Brain pericyte (primary cell): ENCODE data around the gene MAPK1.
A peak's percentile ranks its signal among the peaks of the same experiment; 100 is the strongest.
"Not testable (repeated sequence)": the region's sequence is repeated elsewhere in the genome, so short reads cannot be mapped to it uniquely, and the experiment has no call there.

Source experiments
- DNase-seq: peaks from one replicate; pipeline ENCODE4 v3.0.0-alpha.2; 2012; ENCODE audit warnings: low read depth, low spot score

MAPK1 gene

DNA sequence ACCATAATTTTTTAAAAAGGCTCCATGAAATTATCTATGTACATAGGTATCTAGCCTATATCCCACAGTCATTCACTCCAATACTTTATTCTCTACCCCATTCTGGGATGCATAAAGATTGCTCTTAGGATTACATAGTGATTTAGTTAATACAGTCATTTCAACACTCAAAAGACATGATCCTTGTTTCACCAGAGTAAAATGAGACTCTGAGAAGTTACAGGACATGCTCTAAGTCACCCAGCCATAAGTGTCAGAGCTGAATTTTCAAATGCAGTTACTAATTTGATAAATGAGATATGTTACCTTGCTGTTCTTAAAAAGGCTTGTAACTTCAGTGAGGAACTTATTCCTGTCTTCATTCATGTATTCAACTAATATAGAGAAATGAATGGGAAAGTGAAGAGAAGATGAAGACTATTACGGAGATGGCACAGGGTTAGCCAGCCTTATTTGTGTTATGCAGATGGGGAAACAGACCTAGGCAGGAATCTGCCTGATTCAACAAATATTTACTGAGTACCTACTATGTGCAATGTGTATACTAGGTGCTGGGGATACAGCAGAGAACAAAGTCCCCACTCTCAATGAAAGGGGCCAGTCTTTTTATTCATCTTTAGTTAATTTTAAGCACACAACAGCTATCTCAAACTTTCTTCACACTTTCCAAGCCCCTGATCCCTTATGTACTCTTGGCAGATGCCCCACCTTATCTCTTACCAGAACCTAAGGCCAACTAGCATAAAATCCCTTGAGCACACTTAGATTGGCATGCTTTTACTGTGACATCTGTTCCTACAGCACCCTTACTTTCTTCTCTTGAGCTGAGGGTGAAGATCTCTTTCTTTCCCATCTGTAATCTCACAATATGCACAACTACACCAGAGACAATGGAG, 21.6 kb downstream of the MAPK1 start:
- no peak for DNase-seq

DNA sequence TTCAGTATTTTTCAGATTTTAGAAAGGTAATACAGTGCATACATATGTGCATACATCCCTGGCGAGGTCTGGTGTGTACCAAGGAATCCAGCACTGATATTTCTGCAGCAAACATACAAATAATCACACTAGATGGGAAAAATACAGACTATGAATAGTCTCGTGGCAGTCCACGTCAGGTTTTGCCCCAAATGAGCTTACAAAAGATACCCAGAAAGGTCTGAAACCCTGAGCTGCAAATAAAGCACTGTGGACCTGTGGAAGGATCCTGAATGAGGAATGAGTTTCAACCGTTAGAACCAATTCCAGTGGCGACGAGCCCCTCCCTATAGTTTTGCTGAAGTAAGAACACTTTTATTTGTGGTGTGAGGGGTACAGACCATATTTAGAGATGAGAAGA, 24.5 kb downstream of the MAPK1 start:
- DNase-seq = no peak

DNA sequence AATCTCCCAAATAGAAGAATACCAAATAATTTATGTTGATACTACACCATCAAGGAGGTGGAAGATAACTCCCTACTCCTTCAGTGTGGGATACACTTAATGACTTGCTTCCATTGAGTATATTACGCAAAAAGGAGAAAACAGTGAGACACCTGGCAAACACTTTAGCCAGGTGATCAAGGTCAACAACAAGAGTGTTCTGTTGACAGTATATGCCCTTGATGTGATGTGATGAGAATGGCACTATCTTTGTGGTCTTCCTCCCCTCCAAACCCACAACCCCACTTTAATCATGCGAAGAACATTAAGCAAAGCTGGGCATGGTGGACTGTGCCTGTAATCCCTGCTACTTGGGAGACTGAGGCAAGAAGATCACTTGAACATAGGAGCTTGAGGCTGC, 26.0 kb downstream of the MAPK1 start:
- DNase-seq = no peak

DNA sequence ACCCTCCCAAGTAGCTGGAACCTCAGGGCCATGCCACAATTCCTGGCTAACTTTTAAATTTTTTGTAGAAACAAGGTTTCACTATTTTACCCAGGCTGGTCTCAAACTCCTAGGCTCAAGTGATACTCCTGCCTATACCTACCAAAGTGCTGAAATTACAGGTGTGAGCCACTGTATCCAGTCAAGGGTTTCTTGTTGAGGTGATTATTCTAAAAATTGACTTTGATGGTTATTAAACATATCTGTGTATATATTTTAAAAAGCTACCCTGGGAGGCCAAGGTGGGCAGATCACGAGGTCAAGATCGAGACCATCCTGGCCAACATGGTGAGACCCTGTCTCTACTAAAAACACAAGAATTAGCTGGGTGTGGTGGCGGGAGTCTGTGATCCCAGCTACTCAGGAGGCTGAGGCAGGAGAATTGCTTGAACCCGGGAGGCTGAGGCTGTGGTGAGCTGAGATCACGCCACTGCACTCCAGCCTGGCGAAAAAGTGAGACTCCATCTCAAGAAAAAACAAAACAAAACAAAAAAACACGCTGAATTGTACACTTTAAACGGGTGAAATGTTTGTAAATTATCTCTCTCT, 27.1 kb downstream of the MAPK1 start:
- no peak for DNase-seq

DNA sequence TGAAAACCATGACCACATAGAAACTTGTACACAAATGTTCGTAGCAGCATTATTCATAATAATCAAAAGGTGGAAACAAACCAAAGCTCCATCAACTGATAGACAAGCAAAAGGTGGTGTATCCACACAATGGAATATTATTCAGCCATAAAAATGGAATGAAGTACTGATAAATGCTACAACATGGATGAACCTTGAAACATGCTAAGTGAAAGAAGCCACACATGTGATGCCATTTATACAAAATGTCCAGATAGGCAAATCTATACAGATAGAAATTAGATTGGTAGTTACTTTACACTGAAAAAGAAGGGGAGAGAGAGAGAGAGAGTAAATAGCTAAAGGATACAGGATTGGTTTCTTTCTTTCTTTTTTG, 27.7 kb downstream of the MAPK1 start:
- DNase-seq = no peak

DNA sequence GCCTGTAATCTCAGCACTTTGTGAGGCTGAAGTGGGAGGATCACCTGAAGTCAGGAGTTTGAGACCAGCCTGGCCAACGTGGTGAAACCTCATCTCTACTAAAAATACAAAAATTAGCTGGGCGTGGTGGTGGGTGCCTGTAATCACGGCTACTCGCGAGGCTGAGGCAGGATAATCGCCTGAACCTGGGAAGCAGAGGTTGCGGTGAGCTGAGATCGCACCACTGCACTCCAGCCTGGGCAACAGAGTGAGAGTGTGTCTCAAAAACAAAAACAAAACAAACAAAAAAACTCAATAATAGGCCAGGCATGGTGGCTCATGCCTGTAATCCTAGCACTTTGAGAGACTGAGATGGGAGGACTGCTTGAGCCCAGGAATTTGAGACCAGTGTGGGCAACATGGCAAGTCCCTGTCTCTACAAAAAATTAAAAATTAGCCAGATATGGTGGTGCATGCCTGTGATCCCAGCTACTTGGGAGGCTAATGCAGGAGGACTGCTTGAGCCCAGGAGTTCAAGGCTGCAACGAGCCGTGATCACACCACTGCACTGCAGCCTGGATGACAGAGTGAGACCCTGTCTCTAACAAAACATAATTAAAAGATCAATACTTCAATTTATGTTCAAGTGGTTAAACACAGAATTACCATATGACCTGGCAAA, 28.2 kb downstream of the MAPK1 start:
- DNase-seq = not testable (repeated sequence)

DNA sequence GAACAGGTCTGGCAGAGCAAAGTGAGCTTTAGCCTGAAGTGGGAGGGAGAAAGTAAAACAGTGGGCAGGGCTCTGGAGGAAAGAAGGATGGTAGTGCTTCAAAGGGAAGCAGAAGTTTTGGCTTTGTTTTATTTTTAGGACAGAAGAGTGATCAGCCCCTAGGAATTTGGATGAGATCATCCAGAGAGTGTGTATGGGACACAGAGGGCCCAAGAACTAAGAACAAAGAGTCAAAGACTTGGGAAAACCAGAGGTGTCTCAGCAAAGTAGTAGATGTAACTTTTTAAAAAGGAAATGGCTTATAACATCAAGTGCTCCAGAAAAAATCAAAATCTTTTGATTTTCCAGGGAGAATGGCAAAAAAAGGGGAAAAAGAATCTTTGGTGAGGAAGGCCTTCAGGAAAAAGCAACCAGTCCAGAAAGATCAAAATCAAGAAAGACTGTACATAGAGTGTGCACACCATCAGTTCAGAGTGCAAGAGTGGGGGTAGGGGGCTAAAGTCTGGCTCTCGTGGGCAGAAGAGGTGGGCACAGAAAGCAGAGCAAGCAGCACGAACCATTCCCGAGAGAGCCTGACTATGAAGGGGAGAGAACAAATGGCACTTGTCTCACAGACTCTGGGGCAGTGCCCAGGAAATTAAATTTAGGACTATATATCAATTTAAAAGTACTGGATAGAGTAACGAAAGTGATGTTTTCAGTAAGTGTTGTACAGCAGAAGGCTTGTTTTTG, 30.0 kb downstream of the MAPK1 start:
- DNase-seq = peak; percentile 21

DNA sequence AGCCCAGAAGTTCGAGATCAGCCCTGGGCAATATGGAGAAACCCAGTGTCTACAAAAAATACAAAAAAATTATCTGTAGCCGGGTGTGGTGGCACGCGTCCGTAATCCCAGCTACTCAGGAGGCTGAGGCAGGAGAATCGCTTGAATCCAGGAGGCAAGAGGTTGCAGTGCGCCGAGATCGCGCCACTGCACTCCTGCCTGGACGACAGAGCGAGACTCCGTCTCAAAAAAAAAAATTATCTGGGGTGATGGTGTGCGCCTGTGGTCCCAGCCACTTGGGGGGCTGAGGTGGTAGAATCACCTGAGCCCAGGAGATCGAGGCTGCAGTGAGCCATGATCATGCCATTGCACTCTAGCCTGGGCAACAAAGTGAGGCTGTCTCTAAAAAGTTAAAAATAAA, 31.0 kb downstream of the MAPK1 start:
- not testable (repeated sequence) for DNase-seq

DNA sequence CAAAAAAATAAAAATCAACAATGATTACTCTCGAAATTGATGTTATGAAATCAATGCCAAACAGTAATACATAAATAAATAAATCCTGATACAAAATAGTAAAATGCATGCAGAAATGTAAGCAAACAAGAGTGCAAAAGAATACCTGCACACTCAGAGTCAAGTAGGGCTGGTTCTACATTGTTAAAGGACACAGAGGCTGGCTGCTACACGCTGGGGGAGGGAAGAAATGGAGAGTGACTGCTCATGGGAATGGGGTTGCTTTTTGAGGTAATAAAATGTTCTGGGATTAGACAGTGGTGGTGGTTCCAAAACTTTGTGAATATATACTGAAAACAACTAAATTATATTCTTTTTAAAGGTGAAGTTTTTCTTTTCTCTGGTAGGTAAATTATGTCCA, 32.1 kb downstream of the MAPK1 start:
- DNase-seq = no peak

DNA sequence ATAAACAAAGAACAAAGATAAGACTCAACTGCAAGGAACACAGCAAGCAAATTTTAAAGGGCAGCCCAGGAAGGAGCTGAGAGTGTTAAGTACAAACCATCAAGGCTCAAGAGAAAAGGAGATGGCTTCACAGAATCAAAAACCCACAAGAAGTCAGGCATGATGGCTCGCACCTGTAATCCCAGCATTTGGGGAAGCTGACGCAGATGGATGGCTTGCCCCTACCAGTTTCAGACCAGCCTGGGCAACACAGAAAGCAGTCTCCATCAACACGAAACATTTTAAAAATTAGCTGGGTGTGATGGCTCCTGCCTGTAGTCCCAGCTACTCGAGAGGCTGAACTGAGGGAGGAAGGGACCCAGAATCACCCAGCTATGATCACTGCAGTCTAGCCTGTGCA, 32.6 kb downstream of the MAPK1 start:
- DNase-seq = no peak

DNA sequence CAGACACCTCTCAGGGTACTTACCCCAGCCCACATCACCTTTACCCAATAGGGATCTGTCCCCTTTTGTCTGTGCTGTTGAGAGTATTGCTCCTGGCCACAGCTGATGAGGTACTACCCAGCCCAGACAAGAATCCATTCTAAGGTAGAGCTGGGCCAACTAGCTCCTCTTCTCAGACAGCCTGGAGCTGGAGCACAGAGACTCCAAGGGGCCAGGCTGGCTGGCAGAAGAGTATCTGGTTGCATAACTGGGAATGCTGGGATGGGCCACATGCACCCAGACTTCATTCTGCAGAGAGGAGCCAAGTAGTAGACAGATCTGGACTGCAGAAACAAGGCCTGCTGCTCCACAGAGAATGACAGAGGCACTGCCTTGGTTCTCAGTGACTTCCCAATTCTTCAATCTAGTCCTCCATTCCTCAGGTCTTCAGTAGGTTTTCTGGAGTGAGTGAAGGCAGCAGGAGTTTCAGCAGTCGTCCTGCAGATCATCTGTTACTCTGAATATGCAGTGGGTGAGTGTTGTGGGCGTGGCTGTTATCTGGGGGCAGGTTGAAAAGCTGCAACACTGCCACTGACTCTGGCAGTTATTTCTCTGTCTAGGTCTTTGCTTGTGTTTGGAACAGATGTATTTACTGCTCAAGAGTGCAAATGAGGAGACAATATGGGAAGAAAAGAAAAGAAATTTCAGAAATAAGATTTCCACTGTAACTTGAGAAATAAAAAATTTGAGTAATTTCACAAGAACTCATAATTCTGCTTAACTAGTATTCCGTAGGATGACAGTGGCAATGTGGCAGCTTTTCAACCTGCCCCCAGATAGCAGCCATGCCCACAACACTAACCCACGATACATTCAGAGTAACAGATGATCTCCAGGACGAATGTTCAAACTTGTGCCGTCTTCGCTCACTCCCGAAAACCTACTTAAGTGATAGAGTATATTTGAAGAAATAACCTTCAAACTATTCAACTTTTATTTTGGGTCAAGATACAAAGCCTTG, 34.9 kb downstream of the MAPK1 start:
- no peak for DNase-seq

DNA sequence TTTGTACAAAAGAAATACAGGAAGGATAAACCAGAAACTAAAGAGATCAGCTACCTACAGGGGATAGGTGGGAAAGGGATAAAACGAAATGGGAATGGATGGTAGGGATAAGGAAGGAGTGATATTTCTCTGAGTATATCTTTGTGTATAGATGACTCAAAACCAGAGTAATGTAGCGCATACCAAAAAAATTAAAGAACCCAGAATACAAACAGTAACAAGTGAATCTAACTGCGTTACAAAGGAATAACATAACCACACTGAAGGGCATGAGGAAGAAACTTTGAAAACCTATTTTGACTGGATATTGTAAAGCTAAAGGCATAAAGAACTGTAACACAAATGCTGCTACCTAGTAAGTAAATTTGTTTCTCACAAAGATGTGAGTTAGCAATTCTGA, 37.9 kb downstream of the MAPK1 start:
- no peak for DNase-seq

DNA sequence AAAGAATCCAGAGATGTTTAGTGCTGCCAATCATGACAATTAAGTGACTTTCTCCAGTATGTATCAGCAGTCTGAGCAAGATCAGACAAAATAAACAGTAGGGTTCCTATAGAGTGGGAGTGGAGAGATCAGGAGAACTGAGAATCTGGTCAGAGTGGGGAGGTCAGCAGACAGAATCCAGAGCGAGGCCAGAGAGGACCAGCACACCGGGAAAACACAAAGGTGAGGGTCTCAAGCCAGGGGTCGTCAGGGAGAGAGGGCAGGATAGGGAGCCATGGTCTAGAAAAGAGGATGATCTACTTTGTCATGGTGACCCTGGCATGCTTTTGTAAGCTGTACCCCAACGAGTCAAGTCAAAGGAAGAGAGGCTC, 39.2 kb downstream of the MAPK1 start:
- no peak for DNase-seq

DNA sequence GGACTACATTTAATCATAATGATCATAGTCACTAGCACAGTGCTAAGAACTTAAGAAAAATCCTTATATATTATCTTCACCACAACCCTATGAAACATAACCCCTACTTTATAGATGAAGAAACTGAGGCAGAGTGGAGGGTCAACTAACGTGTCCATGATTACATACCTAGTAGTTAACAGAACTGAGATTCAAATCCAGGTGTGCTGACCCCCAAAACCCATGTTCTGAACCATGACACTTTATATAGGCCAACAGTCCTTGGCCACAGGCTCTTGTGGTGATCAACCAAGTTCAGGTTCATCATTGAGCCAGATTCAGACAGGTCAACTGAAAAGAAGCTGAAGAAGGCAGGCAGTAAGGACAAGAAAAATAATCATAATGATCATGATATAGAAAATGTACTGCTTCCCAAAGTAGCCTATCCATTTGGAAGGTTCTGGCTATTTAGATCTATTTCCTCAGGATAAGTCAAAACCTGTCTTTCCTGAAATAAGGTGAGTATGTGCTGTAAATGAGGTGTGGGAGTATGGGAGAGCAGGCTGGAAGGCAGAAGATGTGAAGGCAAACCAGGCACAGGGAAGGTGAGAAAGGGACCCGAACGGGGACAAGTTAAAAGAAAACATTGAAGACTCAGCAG, 39.7 kb downstream of the MAPK1 start:
- DNase-seq = no peak

DNA sequence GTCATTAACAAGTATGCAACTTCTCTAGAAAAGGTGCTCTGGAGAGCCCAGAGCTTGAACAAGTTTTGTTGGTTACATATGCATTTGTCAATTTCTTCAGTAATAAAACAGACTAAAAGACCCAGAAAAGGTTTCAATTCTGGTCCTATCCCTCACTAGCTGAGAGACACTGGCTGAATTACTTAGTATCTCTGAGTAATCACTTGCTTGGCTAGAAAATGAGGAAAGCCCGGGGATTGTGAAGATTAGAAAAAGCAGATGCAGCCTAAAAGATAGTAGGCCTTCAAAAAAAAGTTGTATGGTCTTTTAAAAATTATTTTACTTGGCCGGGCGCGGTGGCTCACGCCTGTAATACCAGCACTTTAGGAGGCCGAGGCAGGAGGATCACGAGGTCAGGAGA, 41.2 kb downstream of the MAPK1 start:
- DNase-seq = no peak

DNA sequence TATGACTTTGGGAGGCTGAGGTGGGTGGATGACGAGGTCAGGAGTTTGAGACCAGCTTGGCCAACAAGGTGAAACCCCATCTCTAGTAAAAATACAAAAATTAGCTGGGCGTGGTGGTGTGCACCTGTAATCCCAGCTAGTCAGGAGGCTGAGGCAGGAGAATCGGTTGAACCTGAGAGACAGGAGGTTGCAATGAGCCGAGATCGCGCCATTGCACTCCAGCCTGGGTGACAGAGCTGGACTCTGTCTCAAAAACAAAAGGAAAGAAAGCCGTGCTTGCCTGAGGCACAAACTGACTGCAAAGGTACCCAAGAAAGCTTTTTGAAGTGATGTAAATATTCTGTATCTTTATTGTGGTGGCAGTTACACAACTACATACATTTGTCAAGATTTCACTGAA, 42.5 kb downstream of the MAPK1 start:
- not testable (repeated sequence) for DNase-seq

DNA sequence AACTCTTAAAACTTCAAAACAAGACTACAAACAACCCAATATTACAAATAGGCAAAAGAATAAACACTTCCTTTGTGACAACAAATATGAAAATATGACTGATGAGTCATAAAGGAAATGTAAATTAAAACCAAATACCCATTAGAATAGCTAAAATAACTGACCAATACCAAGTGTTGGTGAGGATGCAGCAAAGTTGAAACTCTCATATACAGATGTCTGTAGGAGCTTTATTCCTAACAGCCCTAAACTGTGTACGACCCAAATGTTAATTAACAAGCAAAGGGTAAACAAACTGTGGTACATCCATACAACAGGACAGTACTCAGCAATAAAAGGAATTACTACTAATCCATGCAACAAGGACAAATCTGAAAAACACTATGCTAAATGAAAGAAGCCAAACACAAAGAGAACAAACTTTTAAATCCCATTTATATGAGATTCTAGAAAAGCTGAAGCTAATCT, 43.0 kb downstream of the MAPK1 start:
- no peak for DNase-seq

DNA sequence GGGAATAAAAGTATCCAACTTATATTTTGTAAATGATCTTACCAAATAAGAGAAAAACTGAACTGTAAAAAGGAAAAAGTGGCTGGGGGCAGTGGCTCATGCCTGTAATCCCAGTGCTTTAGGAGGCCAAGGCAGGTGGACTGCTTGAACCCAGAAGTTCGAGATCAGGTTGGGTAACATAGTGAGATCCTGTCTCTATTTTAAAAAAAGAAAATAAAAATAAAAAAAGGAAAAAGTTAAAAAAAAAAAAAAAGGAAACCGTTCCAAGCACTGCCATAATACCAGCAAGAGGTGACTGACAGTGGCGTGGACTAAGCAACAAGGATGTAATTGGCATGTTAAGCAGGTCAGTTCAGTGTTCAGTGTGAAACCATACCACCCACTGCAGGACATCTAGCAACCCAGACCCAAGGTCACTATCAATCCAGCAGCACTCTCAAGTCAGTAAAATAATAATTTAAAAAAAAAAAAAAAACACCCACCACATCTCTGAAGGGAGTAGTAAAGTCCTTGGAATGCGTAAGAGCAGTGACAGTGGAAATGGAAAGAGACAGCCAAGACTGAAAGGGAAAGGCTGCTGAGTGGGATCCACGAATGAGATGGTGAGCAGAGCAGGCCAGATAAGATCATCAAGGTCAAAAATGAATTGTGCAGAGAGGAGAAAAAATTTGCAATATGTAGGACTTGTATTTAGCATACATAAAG, 43.6 kb downstream of the MAPK1 start:
- DNase-seq = no peak

DNA sequence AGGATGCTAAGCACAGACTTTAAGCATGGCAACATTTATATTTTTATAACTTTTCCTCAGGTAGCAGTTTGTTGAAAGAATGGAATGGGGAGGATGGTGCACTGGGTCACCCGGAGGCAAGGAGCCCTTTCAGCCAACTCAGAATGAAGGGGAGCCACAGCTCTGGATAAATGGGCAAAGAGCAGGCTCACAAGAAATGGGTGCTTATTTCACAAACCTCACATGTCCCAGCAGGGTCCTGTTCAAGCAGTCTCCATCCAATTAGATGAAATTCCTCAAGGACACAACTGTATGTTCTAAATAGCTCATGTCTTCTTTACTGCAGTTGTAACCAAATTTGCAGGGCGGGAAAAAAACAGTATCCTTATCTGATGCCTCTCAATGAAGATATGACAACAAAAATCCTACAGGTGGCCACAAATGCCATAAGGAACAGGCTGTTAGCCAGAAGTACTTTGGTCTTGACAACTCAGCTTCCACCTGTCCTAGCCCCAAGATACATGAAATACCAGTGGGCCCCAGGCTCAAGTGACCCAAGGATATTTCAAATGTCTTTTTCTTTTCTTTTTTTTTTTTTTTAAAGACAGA, 48.2 kb downstream of the MAPK1 start:
- no peak for DNase-seq
